HL-60 (cell line): ENCODE measurements around the gene ENPP5.

ENCODE experiments used
- DNase-seq, 2 experiments: peaks; one replicate each; pipeline ENCODE4 v3.0.0-alpha.2; 2010 to 2020; ENCODE audit warnings: low read depth in 1 of 2, low spot score in 1 of 2
- H3K27ac ChIP-seq: fragments of 250-450 bp; sonication (Bioruptor Pico); replicated peaks from 2 replicates; pipeline ENCODE4 v1.5.1; 2020; ENCODE audit warnings: mild to moderate bottlenecking, moderate library complexity
- H3K27me3 ChIP-seq: fragments of 250-450 bp; sonication (Bioruptor Pico); 2 replicates; pipeline ENCODE4 v1.5.1; 2021; ENCODE audit warnings: mild to moderate bottlenecking, moderate library complexity; ENCODE audit not compliant: insufficient read depth, poor library complexity, severe bottlenecking
- H3K4me3 ChIP-seq: replicated peaks from 2 replicates; pipeline ENCODE4 v1.5.1; 2011; ENCODE audit warnings: mild to moderate bottlenecking, control low read depth, low read length; ENCODE audit not compliant: insufficient read depth
- GABPA ChIP-seq: IDR thresholded peaks from 2 replicates; pipeline ENCODE4 v1.6.1; 2012; ENCODE audit warnings: low read depth
- POLR2AphosphoS5 ChIP-seq: IDR thresholded peaks from 2 replicates; pipeline ENCODE4 v1.6.1; 2012; ENCODE audit warnings: low read depth
- SPI1 ChIP-seq: IDR thresholded peaks from 2 replicates; pipeline ENCODE4 v1.6.1; 2012; ENCODE audit warnings: low read depth, mild to moderate bottlenecking, borderline replicate concordance
- TF ChIP-seq, protein P1 (sequence below): IDR thresholded peaks from 2 replicates; pipeline ENCODE4 v1.6.1; 2012; ENCODE audit warnings: low read depth; ENCODE audit not compliant: insufficient replicate concordance
- TF ChIP-seq, protein P2 (sequence below): IDR thresholded peaks from one replicate; pipeline ENCODE4 v1.5.1; 2011; ENCODE audit warnings: low read length, control low read depth, inconsistent platforms; ENCODE audit not compliant: insufficient read depth

The ENPP5 gene

DNA sequence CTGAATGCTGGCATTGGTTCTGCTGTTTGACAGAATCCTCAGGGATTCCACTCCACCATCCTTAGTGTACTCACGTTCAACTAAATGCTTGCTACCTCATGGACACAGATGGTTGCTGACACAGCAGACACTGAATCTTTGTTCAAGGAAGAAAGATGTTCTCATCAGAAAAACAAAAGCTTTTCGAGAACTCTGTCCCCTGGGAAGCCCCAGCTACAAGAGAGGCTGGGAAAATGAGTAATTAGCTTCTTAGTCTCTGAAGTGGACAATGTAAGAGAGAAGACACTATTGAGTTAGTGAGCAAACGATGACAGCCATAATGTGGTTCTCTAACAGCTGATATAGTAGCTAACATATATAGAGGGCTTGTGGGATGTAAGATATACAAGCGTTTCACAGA is 30.9 kb upstream of the ENPP5 start:
- no peak overlapping the region for H3K27ac ChIP-seq
- DNase-seq, result no peak
- TF ChIP-seq, protein P1, sequence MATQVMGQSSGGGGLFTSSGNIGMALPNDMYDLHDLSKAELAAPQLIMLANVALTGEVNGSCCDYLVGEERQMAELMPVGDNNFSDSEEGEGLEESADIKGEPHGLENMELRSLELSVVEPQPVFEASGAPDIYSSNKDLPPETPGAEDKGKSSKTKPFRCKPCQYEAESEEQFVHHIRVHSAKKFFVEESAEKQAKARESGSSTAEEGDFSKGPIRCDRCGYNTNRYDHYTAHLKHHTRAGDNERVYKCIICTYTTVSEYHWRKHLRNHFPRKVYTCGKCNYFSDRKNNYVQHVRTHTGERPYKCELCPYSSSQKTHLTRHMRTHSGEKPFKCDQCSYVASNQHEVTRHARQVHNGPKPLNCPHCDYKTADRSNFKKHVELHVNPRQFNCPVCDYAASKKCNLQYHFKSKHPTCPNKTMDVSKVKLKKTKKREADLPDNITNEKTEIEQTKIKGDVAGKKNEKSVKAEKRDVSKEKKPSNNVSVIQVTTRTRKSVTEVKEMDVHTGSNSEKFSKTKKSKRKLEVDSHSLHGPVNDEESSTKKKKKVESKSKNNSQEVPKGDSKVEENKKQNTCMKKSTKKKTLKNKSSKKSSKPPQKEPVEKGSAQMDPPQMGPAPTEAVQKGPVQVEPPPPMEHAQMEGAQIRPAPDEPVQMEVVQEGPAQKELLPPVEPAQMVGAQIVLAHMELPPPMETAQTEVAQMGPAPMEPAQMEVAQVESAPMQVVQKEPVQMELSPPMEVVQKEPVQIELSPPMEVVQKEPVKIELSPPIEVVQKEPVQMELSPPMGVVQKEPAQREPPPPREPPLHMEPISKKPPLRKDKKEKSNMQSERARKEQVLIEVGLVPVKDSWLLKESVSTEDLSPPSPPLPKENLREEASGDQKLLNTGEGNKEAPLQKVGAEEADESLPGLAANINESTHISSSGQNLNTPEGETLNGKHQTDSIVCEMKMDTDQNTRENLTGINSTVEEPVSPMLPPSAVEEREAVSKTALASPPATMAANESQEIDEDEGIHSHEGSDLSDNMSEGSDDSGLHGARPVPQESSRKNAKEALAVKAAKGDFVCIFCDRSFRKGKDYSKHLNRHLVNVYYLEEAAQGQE, result no peak
- TF ChIP-seq, protein P2, sequence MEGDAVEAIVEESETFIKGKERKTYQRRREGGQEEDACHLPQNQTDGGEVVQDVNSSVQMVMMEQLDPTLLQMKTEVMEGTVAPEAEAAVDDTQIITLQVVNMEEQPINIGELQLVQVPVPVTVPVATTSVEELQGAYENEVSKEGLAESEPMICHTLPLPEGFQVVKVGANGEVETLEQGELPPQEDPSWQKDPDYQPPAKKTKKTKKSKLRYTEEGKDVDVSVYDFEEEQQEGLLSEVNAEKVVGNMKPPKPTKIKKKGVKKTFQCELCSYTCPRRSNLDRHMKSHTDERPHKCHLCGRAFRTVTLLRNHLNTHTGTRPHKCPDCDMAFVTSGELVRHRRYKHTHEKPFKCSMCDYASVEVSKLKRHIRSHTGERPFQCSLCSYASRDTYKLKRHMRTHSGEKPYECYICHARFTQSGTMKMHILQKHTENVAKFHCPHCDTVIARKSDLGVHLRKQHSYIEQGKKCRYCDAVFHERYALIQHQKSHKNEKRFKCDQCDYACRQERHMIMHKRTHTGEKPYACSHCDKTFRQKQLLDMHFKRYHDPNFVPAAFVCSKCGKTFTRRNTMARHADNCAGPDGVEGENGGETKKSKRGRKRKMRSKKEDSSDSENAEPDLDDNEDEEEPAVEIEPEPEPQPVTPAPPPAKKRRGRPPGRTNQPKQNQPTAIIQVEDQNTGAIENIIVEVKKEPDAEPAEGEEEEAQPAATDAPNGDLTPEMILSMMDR, result no peak
- TF ChIP-seq SPI1, result no peak
- no peak for TF ChIP-seq GABPA
- TF ChIP-seq POLR2AphosphoS5, result no peak
- H3K27me3 ChIP-seq, result no peaks in the 10 kb centered on the region
- no peak overlapping the region for H3K4me3 ChIP-seq

DNA sequence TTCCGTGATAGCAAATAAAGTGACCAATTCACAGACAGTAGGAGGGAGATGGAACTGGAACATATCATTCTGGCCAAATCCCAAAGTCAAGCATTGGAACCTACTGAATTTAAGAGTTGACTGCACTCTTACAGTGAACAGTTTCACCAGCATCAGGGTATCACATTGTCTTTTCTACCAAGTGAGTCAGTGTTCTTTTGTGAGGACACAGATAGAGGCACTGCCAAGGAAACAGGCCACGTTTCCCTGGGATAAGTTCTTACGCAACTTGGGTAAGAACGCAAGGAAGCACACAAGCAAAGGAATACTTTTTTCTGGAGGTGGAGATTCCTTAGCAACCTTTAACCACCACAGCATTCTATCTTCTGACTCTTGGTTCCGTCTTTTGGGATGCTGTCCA is 28.6 kb upstream of the ENPP5 start:
- TF ChIP-seq SPI1 (no peak), POLR2AphosphoS5 (no peak)
- no peak overlapping the region for H3K4me3 ChIP-seq
- no peak for DNase-seq
- H3K27ac ChIP-seq, result no peak overlapping the region
- H3K27me3 ChIP-seq, result no peaks in the 10 kb centered on the region

DNA sequence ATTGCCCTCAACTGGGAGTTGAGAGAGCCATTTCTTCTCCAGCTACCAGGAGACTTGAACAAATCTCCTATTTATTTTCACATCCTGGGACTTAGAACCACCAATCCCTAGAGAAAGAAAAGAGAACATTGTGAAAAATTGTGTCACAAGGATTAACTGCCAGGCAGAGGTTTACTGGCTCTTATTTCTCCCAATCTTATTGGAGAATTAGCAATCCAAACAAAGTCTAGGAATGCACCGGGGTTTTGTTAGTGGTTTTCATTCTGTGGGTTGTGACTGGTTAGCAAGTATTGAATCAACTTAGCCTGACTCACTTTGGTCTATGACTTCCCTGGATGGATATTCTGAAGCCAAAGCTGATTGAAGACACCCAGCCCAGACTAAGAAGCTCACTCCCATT is 21.2 kb upstream of the ENPP5 start:
- no peak overlapping the region for H3K27ac ChIP-seq
- TF ChIP-seq, protein P2, result no peak
- TF ChIP-seq POLR2AphosphoS5 (no peak), GABPA (no peak), SPI1 (no peak)
- TF ChIP-seq, protein P1, result no peak
- H3K4me3 ChIP-seq, result no peak overlapping the region
- DNase-seq, result no peak
- H3K27me3 ChIP-seq, result peaks cover 8% of the 10 kb centered on the region

DNA sequence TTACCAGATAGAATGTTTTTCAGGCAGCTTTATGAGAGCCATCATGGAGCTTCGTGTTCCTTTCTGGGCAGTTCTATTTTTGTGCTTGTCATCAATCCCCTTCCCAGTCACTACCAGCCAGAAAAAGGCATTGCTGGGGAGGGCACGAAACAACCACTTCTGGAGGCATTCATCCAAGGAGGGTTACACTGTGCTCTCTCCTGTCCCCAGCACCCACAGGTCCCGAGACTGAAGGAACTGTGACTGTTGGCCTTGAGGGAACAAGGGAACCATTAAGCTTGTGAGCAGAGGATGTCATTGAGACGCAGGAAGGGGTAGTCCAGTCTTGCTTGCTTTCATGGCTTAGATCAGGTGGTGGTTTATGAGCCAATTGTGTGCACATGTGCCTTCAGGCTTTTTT is 20.1 kb upstream of the ENPP5 start:
- no peak overlapping the region for H3K4me3 ChIP-seq
- DNase-seq, result no peak
- no peak overlapping the region for H3K27ac ChIP-seq
- TF ChIP-seq SPI1 (no peak), GABPA (no peak), POLR2AphosphoS5 (no peak)
- TF ChIP-seq, protein P2, result no peak
- TF ChIP-seq, protein P1, result no peak
- H3K27me3 ChIP-seq, result peaks cover 8% of the 10 kb centered on the region
